HepG2 (cell line): Measurements from ENCODE around the gene PPP2R5D. TPM values are rescaled to one million over a fixed set of nuclear protein-coding genes. Genes with fewer than 3 reads are reported as not detected.

Experiments
- AHR ChIP-seq: IDR thresholded peaks from 2 replicates; pipeline ENCODE4 v1.6.1; 2018; ENCODE audit warnings: missing genetic modification reagents, missing compliant biosample characterization
- CCDC6 ChIP-seq: sonication (generic); formaldehyde crosslinking; IDR thresholded peaks from 2 replicates; pipeline ENCODE4 v1.8.1; 2022; ENCODE audit warnings: mild to moderate bottlenecking, missing genetic modification reagents, moderate library complexity
- DRAP1 ChIP-seq: IDR thresholded peaks from 2 replicates; pipeline ENCODE4 v1.6.1; 2016; ENCODE audit warnings: missing genetic modification reagents, missing compliant biosample characterization
- EZH2 ChIP-seq: conservative IDR thresholded peaks from 2 replicates; pipeline ENCODE4 v1.6.1; 2012; ENCODE audit warnings: mild to moderate bottlenecking, low read depth, low read length, moderate library complexity
- HOMEZ ChIP-seq: IDR thresholded peaks from 2 replicates; pipeline ENCODE4 v1.6.1; 2016; ENCODE audit warnings: low read depth
- HOXA3 ChIP-seq: sonication (generic); formaldehyde crosslinking; IDR thresholded peaks from 2 replicates; pipeline ENCODE4 v1.5.0; 2020; ENCODE audit warnings: missing genetic modification reagents
- HOXA9 ChIP-seq: sonication (generic); formaldehyde crosslinking; IDR thresholded peaks from 2 replicates; pipeline ENCODE4 v1.8.1; 2022; ENCODE audit warnings: missing genetic modification reagents, mild to moderate bottlenecking, moderate library complexity, borderline replicate concordance
- IKZF4 ChIP-seq: sonication (generic); formaldehyde crosslinking; IDR thresholded peaks from 2 replicates; pipeline ENCODE4 v1.5.1; 2020; ENCODE audit warnings: borderline replicate concordance, mild to moderate bottlenecking, low read depth, missing genetic modification reagents; ENCODE audit errors: not compliant biosample characterization
- KAT2B ChIP-seq: fragments of 150-350 bp; IDR thresholded peaks from 2 replicates; pipeline ENCODE4 v1.6.1; 2014; ENCODE audit warnings: low read depth, low read length, borderline replicate concordance
- KMT2B ChIP-seq: IDR thresholded peaks from 2 replicates; pipeline ENCODE4 v1.6.1; 2016; ENCODE audit warnings: missing genetic modification reagents, missing compliant biosample characterization
- NFKB2 ChIP-seq: sonication (generic); formaldehyde crosslinking; IDR thresholded peaks from 2 replicates; pipeline ENCODE4 v1.4.0; 2020; ENCODE audit warnings: missing genetic modification reagents, borderline replicate concordance
- RXRB ChIP-seq: IDR thresholded peaks from 2 replicates; pipeline ENCODE4 v1.6.1; 2016; ENCODE audit warnings: borderline replicate concordance, missing genetic modification reagents, missing compliant biosample characterization
- SIX1 ChIP-seq: sonication (generic); formaldehyde crosslinking; IDR thresholded peaks from 2 replicates; pipeline ENCODE4 v1.4.0; 2020; ENCODE audit warnings: missing genetic modification reagents, borderline replicate concordance
- SOX13 ChIP-seq, 3 experiments: fragments of 450-650 bp in 1 of 3; sonication (generic) in 1 of 3; formaldehyde crosslinking in 1 of 3; IDR thresholded peaks in 2 of 3; conservative IDR thresholded peaks in 1 of 3; 2 replicates each; pipeline versions ENCODE4 v1.5.0 to v1.6.1; 2016 to 2020; ENCODE audit warnings: antibody characterized with exemption in 1 of 3, mild to moderate bottlenecking in 1 of 3, missing compliant biosample characterization in 1 of 3, missing genetic modification reagents in 1 of 3, moderate library complexity in 1 of 3
- SOX6 ChIP-seq, 2 experiments: fragments of 450-650 bp in 1 of 2; sonication (generic) in 1 of 2; formaldehyde crosslinking in 1 of 2; IDR thresholded peaks; 2 replicates each; pipeline versions ENCODE4 v1.4.0 to v1.6.1; 2017 to 2020; ENCODE audit warnings: antibody characterized with exemption in 1 of 2, mild to moderate bottlenecking in 1 of 2, missing genetic modification reagents in 1 of 2
- THAP7 ChIP-seq: sonication (generic); formaldehyde crosslinking; IDR thresholded peaks from 2 replicates; pipeline ENCODE4 v1.8.1; 2023; ENCODE audit warnings: mild to moderate bottlenecking, missing genetic modification reagents
- ZBTB3 ChIP-seq: sonication (generic); formaldehyde crosslinking; IDR thresholded peaks from 2 replicates; pipeline ENCODE4 v1.4.0; 2020; ENCODE audit warnings: low read depth, mild to moderate bottlenecking, moderate library complexity, missing genetic modification reagents, borderline replicate concordance
- ZC3H13 ChIP-seq: sonication (generic); formaldehyde crosslinking; IDR thresholded peaks from 2 replicates; pipeline ENCODE4 v1.8.1; 2023; ENCODE audit warnings: mild to moderate bottlenecking, missing genetic modification reagents, moderate library complexity
- ZFP1 ChIP-seq: IDR thresholded peaks from 2 replicates; pipeline ENCODE4 v1.6.1; 2016
- ZNF235 ChIP-seq: sonication (generic); formaldehyde crosslinking; IDR thresholded peaks from 2 replicates; pipeline ENCODE4 v1.8.1; 2023; ENCODE audit warnings: mild to moderate bottlenecking, missing genetic modification reagents, borderline replicate concordance
- ZNF30 ChIP-seq: sonication (generic); formaldehyde crosslinking; IDR thresholded peaks from 2 replicates; pipeline ENCODE4 v1.5.0; 2020; ENCODE audit warnings: mild to moderate bottlenecking, missing genetic modification reagents
- ZNF431 ChIP-seq: sonication (generic); formaldehyde crosslinking; IDR thresholded peaks from 2 replicates; pipeline ENCODE4 v1.9.0; 2022; ENCODE audit warnings: missing genetic modification reagents, low read depth, mild to moderate bottlenecking, borderline replicate concordance
- ZNF577 ChIP-seq: sonication (generic); formaldehyde crosslinking; IDR thresholded peaks from 2 replicates; pipeline ENCODE4 v1.4.0; 2020; ENCODE audit warnings: mild to moderate bottlenecking, low read depth, missing genetic modification reagents, borderline replicate concordance
- ZNF652 ChIP-seq: IDR thresholded peaks from 2 replicates; pipeline ENCODE4 v1.6.1; 2016; ENCODE audit warnings: low read depth, borderline replicate concordance
- polyA plus RNA-seq, 8 experiments: library from polyadenylated mRNA; depleted of rRNA in 3 of 8; stranded (reverse) in 7 of 8; unstranded in 1 of 8; fragments of >200 nt; fragmentation: Illumina TruSeq in 4 of 8; extraction: Trizol in 4 of 8; gene quantifications; 2 replicates each; pipeline versions ENCODE4 v1.2.1 to v1.2.3, GENCODE V29; 2011 to 2016; ENCODE audit warnings: low read depth in 4 of 8, missing spikeins in 1 of 8, mixed read lengths in 1 of 8; ENCODE audit not compliant: insufficient read depth in 1 of 8
- total RNA-seq, 5 experiments: library from RNA; depleted of rRNA; stranded (reverse); fragments of >200 nt; fragmentation: Illumina TruSeq; extraction: Trizol; gene quantifications; 2 replicates each; pipeline ENCODE4 v1.2.3, GENCODE V29; 2016; ENCODE audit warnings: low read depth in 1 of 5
- TF ChIP-seq, protein P1 (sequence below): sonication (generic); formaldehyde crosslinking; IDR thresholded peaks from 2 replicates; pipeline ENCODE4 v1.4.0; 2020; ENCODE audit warnings: mild to moderate bottlenecking, missing genetic modification reagents

The PPP2R5D gene
- total and polyA plus RNA-seq, 2 of the 13 experiments (the other 11 are each of a cell fraction or from before 2014, with no cell fraction given): 53.7 to 60.4 TPM

DNA sequence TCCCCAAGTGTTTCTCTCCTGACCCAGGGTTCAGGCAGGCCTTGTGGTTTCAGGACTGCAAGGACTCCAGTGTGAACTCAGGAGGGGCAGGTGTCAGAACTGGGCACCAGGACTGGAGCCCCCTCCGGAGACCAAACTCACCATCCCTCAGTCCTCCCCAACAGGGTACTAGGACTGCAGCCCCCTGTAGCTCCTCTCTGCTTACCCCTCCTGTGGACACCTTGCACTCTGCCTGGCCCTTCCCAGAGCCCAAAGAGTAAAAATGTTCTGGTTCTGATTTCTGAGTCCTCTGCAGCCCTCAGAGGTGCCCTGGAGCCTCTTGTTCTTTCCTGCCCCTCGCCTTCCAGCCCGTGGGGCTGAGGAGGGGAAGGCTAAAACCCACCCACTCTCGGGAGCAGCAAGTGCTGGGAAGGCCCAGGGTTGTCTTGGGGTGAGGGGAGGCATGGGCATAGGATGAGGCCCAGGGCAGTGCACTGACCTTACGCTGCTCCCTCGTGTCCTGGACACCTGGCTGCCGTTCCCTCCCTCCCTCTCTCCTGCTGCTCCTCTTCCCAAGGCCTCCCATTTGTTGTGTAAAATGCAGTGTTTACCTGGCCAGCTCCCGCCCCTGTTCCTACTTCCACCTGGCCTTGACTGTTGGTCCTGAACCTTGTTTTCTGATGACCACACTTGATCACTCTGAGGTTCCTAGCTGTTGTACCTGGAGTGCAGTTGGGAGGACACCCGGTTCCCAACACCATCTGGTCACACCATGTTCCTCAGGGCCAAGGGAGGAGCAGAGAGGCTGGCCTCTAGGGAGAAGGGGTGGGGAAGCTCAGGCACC lies 45.2 kb upstream of the PPP2R5D start (continued):
- TF ChIP-seq HOMEZ (CRISPR knock-in tag) (peak; percentile 94), ZNF577 (CRISPR knock-in tag) (no peak), HOXA3 (CRISPR knock-in tag) (peak; percentile 88; the same call in 1 of the 2 replicates), IKZF4 (CRISPR knock-in tag) (no peak), ZNF652 (CRISPR knock-in tag) (peak; percentile 30; the same call in 1 of the 2 replicates), ZNF235 (CRISPR knock-in tag) (no peak), SOX6 (IDR thresholded peaks at IDR 0.05) (no peak), SOX6 (CRISPR knock-in tag; IDR thresholded peaks at IDR 0.05) (peak; percentile 90), ZC3H13 (CRISPR knock-in tag) (peak; percentile 86), AHR (CRISPR knock-in tag) (no peak; the same call in 1 of the 2 replicates), CCDC6 (CRISPR knock-in tag) (peak; percentile 55; the same call in 1 of the 2 replicates), KAT2B (no peak), EZH2 (no peak), ZNF30 (CRISPR knock-in tag) (no peak), RXRB (CRISPR knock-in tag) (peak; percentile 95), THAP7 (CRISPR knock-in tag) (peak; percentile 89; the same call in 1 of the 2 replicates), KMT2B (CRISPR knock-in tag) (peak; percentile 54; the same call in 1 of the 2 replicates), NFKB2 (CRISPR knock-in tag) (peak; percentile 41; the same call in 1 of the 2 replicates), ZNF431 (CRISPR knock-in tag) (peak; percentile 25; the same call in 1 of the 2 replicates), HOXA9 (CRISPR knock-in tag) (0 out of 2 replicates have a peak, but pooled peaks have one; percentile 68), SOX13 (IDR thresholded peaks at IDR 0.05) (peak; percentile 35; the same call in 1 of the 2 replicates), SOX13 (CRISPR knock-in tag; conservative IDR thresholded peaks at IDR 0.05 in 1 of 2, IDR thresholded peaks at IDR 0.05 in 1 of 2) (peak in 1 of 2 experiments; percentile 79; a peak in 2 of 4 replicates), DRAP1 (CRISPR knock-in tag) (peak; percentile 83), SIX1 (CRISPR knock-in tag) (no peak; the same call in 1 of the 2 replicates), ZBTB3 (no peak), ZFP1 (peak; percentile 79)
- TF ChIP-seq, protein P1, sequence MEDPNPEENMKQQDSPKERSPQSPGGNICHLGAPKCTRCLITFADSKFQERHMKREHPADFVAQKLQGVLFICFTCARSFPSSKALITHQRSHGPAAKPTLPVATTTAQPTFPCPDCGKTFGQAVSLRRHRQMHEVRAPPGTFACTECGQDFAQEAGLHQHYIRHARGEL (CRISPR knock-in tag): no peak
